SKM-1 treated with dmso at 0.1 percent for 144 hours (cell line): ENCODE data around the gene IFT25.
"Not testable (repeated sequence)": the region's sequence is repeated elsewhere in the genome, so short reads cannot be mapped to it uniquely, and the experiment has no call there.

Experiments
- DNase-seq: peaks from one replicate; lab custom pipeline; 2025; ENCODE audit not compliant: unreplicated experiment; lab: John Stamatoyannopoulos, UW

IFT25 gene

DNA sequence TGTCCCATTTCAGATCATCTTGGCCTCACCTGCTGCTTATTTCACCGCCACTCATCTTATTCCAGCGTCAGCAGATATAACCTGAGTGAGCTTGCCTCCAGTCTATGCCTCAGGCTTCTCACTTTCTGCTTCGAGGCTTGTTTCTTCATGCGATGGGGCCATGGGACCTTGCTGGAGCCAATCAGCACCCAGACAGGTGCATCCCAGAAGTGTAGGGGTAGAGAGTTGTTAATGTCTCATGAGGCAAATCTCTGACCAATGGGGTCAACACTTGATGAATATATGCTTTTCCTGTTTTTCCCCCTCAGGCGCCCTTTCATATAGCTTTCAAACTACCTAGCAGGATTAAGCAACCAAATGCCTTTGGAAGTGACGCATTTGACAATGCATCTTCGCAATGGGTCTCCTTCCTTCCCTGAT, 55.0 kb downstream of the IFT25 start:
- DNase-seq: no peak

DNA sequence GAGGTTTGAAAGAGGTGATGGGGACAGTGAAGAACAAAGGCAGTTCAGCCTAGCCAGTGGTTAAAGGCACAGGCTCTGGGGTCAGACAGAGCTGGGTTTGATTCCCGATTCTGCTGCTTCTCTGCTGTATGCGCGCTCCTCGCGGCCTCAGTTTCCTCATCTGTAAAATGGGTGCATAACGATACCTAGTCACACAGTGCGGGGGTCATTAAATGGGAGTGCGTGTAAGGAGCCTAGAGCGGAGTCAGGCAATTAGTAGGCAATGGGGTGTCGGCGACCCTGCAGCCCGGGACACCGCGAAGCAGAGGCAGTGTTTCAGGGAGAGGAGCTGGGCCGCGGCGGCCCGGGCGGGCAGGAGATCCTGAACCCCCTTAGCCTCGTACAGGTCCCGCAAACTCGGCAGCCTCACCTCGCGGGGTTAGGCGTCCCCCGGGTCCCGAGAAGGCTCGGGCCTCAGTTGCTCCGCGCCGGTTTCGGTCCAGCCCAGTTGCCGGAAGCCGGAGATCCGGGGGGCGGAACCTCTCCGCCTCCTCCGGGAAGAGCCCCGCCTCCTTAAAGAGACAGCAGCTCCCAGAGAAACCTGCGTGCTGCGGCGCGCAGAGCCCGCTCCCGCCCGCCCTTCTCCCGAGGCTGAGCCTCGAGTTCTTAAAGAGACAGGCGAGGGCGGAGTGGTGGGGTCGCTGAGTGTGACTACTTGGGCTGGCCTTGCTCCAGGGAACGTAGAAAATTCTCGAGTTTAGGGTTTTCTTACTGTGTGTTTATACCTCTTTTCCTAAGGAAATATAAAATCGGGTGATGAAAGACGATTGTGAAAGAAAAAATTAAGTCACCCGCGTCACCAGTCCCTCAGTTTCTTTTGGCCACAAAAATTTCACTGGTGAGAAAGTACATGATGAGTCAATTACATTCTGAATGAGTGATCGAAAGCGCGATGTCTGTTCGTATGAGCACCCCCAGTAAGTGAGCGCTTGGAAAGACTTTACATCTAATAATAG, 55.9 kb downstream of the IFT25 start, which contains the start of gene YIPF1:
YIPF1 (minus strand) TSS at position 494 of the 995 bp plus-strand sequence. CDS start 860 bp downstream, outside the sequence.
- peak; percentile 81 for DNase-seq

DNA sequence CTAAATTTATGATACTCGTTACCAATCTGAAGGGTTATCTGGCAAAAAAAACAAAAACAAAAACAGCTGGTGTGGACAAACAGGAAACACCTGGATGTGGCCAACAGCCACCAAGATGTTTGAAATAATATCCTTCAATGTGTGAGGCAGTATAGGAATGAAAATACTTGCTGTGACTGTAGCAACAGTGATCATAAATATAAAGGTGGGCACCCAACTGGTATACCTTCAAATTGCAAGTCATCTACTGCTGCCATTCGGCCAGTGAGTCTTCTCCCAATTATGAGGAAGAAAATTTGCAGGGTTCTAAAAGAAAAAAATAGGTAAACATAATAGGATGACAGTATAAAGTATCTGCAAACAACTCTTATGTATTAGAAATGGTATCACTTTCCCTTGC, 56.8 kb downstream of the IFT25 start:
- DNase-seq: no peak

DNA sequence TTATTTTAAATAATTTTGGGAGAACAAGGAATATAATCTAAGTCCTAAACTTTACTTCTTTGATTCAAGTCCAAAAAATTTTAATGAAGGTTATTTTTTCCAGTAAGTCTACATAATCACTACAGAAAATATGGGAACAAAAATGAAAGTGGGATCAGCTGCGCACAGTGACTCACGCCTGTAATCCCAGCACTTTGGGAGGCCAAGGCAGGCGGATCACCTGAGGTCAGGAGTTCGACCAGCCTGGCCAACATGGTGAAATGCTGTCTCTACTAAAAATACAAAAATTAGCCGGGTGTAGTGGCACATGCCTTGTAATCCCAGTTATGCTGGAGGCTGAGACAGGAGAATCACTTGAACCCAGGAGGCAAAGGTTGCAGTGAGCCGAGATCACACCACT, 61.9 kb downstream of the IFT25 start:
- DNase-seq: not testable (repeated sequence)

DNA sequence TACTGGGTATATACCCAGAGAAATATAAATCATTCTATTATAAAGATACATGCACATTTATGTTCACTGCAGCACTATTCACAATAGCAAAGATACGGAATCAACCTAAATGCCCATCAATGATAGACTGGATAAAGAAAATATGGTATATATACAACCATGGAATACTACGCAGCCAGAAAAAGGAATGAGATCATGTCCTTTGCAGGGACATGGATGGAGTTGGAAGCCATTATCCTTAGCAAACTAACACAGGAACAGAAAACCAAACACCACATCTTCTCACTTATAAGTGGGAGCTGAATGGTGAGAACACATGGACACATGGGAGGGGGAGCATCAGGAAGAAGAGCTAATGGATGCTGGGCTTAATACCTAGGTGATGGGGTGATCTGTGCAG, 63.6 kb downstream of the IFT25 start:
- DNase-seq: not testable (repeated sequence)

DNA sequence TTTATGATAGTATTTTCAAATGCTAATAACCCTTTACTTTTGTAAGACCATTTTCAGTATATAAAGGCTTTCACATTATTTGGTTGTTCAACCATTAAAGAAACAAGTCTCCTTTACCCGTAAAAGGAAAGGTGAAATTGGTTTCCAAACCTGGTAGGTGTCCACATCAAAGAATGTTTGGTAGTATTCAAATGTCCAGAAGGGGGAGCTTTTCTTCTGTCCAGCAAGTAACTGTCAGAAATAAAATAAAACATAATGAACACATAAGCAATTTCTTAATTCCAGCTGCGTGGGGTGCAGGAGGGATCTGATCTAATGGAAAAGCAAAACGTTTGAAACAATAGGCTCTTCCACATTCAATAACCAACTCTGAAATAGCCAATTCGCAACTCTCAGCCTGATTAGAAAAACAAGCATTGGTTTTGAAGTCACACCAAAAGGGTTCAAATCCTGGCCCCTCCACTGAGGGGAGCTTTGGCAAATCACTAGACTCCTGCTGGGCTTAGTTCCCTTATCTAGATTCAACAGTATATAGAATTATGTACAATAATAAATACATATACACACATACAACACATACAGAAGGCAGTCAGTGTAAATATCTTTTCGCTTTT, 66.9 kb downstream of the IFT25 start:
- peak; percentile 36 for DNase-seq

DNA sequence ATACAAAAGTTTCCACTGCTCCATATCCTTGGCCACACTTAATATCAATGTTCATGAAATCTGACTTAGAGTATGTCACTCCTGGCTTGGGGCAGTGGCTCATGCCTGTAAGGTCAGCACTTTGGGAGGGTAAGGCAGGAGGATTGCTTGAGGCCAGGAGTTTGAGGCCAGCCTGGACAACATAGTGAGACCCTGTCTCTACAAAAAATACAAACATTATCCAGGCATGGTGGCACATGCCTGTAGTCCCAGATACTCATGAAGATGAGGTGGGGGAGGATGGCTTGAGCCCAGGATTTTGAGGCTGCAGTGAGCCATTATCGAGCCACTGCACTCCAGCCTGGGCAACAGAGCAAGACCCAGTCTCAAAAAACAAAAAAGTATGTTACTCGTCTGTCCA, 70.3 kb downstream of the IFT25 start:
- not testable (repeated sequence) for DNase-seq

GRCh38 chr1:53871773-53872484, 73.6 kb downstream of the IFT25 start:
- DNase-seq: no peak
